ENCODE measurements around the gene GRIK4. TPM values are rescaled to one million over a fixed set of nuclear protein-coding genes. Genes with fewer than 3 reads are reported as not detected.

The GRIK4 gene
- total and polyA plus RNA-seq, 4 donors: 0.05 to 0.25 (median 0.06) TPM; not detected in 1

DNA sequence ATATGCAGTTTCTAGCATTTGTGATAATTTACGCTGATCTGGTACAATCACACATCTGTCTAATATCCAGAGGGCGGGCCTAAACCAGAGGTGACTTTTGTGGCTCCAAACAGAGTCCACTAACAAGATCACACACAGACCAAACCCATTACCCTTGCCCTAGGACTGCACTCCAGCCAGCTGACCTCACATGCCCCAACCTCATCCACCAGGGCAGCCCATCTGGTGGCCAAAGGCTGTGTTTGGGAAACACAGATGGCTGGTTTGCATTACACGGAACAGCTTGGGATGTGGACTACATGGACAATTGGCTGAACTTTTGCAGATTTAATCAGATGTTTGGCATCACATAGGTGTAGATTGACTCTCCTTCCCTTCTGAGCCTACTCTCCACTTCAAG, 228.2 kb downstream of the GRIK4 start:
- H3K27me3 ChIP-seq (ENCODE audit: control insufficient read depth in 4 of 4, insufficient read depth in 4 of 4, low read length in 3 of 4): no peaks in the 10 kb centered on the region
- no peaks in the 10 kb centered on the region for H3K36me3 ChIP-seq (ENCODE audit: control insufficient read depth in 4 of 4, insufficient read depth in 3 of 4, low read depth in 1 of 4, low read length in 3 of 4)
- H3K4me1 ChIP-seq (ENCODE audit: control insufficient read depth in 4 of 4, insufficient read depth in 4 of 4, low read length in 3 of 4): peaks cover 3 to 12% (median 7%) of the 10 kb centered on the region in 4 donors
- 34% methylated on average over 3 of the region's 3 CpGs for WGBS
- H3K9ac ChIP-seq (ENCODE audit: low read depth in 1 of 2, low read length in 2 of 2): no peak overlapping the region
- no peak overlapping the region for H3K27ac ChIP-seq (ENCODE audit: low read depth in 1 of 2, low read length in 2 of 2)
- DNase-seq (ENCODE audit: low spot score): no peak
- no peak overlapping the region for H3K4me3 ChIP-seq (ENCODE audit: low read depth in 1 of 3, low read length in 3 of 3)
- peak; percentile 39 to 77 for TF ChIP-seq HNF4A (conservative IDR thresholded peaks at IDR 0.05)
- no peak for TF ChIP-seq RAD21 (IDR thresholded peaks at IDR 0.05)
- peak; percentile 50 to 91 for TF ChIP-seq RXRA (IDR thresholded peaks at IDR 0.05)
- no peaks in the 10 kb centered on the region for H3K9me3 ChIP-seq (ENCODE audit: control insufficient read depth in 4 of 4, low read length in 3 of 4)

GRCh38 chr11:120740380-120740779, 228.8 kb downstream of the GRIK4 start:
- WGBS: 90% methylated on average over 3 of the region's 3 CpGs
- H3K4me3 ChIP-seq (ENCODE audit: low read depth in 1 of 3, low read length in 3 of 3): no peak overlapping the region
- H3K4me1 ChIP-seq (ENCODE audit: control insufficient read depth in 4 of 4, insufficient read depth in 4 of 4, low read length in 3 of 4): peaks cover 3 to 12% (median 7%) of the 10 kb centered on the region in 4 donors
- DNase-seq (ENCODE audit: low spot score): no peak
- no peaks in the 10 kb centered on the region for H3K27me3 ChIP-seq (ENCODE audit: control insufficient read depth in 4 of 4, insufficient read depth in 4 of 4, low read length in 3 of 4)
- H3K27ac ChIP-seq (ENCODE audit: low read depth in 1 of 2, low read length in 2 of 2): no peak overlapping the region
- TF ChIP-seq RAD21 (IDR thresholded peaks at IDR 0.05) (no peak), ATF3 (IDR thresholded peaks at IDR 0.05) (no peak), HNF4A (conservative IDR thresholded peaks at IDR 0.05) (no peak), GABPA (IDR thresholded peaks at IDR 0.05 in 1 of 2, conservative IDR thresholded peaks at IDR 0.05 in 1 of 2) (no peak), RXRA (IDR thresholded peaks at IDR 0.05) (no peak)
- H3K9me3 ChIP-seq (ENCODE audit: control insufficient read depth in 4 of 4, low read length in 3 of 4): no peaks in the 10 kb centered on the region
- H3K36me3 ChIP-seq (ENCODE audit: control insufficient read depth in 4 of 4, insufficient read depth in 3 of 4, low read depth in 1 of 4, low read length in 3 of 4): no peaks in the 10 kb centered on the region
- H3K9ac ChIP-seq (ENCODE audit: low read depth in 1 of 2, low read length in 2 of 2): no peak overlapping the region

DNA sequence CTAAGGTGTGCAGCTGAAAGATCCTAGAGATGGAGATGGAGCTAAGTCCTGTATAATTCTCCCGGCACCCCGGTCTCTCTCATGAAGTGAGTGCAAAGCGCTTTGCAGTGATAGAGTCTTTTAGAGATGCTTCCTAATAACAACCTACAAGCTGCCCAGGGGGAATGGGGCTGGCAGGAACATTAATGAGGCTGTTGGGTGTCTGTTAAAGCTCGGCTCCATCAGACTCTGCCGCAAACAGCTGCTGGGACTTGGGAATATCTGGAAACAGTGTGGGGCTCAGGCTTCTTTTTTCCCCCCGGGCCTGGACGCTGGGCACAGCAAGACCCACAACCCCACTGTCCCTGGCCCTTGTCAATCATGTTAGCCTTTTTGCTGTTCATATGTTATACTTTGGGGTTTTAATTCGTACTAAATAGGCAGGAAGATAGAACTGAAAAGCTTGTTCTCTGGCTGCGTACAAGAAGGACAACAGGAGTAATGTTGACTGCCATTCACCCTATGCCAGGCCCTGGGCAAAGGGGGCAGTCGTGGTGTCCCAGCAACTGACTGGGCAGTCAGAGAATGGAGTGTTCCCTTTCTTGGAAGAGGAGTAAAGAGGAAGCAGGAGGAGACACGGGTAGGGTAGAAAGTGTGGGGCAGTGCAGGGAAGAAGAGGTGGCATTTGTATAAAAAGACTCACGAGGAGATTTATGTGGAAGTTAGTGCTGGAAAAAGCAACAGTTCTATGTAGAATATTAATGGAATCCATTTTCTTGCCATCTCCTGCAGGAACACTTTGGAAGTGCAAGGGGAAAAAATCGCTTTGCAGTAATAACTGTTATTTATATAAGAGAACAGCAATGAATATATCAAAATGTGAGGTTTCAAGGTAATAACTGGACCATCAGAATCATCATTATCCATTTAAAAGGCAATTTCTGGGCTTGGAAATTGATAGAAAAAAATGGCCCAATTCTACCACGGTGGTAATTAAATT, 232.8 kb downstream of the GRIK4 start:
- Histone ChIP-seq H3K27ac (ENCODE audit: low read depth in 1 of 2, low read length in 2 of 2) (no peak overlapping the region), H3K4me1 (ENCODE audit: control insufficient read depth in 4 of 4, insufficient read depth in 4 of 4, low read length in 3 of 4) (peaks cover 3 to 12% (median 7%) of the 10 kb centered on the region in 4 donors), H3K36me3 (ENCODE audit: control insufficient read depth in 4 of 4, insufficient read depth in 3 of 4, low read depth in 1 of 4, low read length in 3 of 4) (no peaks in the 10 kb centered on the region), H3K27me3 (ENCODE audit: control insufficient read depth in 4 of 4, insufficient read depth in 4 of 4, low read length in 3 of 4) (peaks cover 0 to 4% (median 0%) of the 10 kb centered on the region in 4 donors), H3K9me3 (ENCODE audit: control insufficient read depth in 4 of 4, low read length in 3 of 4) (no peaks in the 10 kb centered on the region), H3K4me3 (ENCODE audit: low read depth in 1 of 3, low read length in 3 of 3) (no peak overlapping the region), H3K9ac (ENCODE audit: low read depth in 1 of 2, low read length in 2 of 2) (no peak overlapping the region)
- no peak for DNase-seq (ENCODE audit: low spot score)
- TF ChIP-seq, protein P1, sequence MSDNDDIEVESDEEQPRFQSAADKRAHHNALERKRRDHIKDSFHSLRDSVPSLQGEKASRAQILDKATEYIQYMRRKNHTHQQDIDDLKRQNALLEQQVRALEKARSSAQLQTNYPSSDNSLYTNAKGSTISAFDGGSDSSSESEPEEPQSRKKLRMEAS (IDR thresholded peaks at IDR 0.05): no peak
- 85% methylated on average over 14 of the region's 14 CpGs for WGBS

DNA sequence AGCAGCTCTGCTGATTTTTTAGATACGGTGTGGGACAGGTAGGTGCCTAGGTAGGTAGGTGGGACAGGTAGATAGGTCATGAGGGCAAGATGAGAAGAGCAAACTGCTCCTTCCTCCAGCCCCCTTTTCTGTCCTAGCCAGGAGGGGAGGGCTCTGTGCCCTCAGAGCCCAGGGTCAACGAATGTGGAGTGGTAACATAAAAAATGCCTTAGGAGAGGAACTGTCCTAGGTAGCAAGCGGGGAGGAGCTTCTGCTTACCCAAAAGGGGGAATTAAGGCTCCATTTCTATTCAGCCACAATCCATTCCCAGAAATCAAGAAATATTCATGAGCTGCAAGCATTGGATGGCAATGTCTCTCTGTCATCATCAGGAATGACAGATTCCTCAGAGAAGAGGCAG, 234.8 kb downstream of the GRIK4 start:
- Histone ChIP-seq H3K9ac (ENCODE audit: low read depth in 1 of 2, low read length in 2 of 2) (no peak overlapping the region), H3K9me3 (ENCODE audit: control insufficient read depth in 4 of 4, low read length in 3 of 4) (no peaks in the 10 kb centered on the region), H3K4me3 (ENCODE audit: low read depth in 1 of 3, low read length in 3 of 3) (no peak overlapping the region), H3K27ac (ENCODE audit: low read depth in 1 of 2, low read length in 2 of 2) (no peak overlapping the region), H3K27me3 (ENCODE audit: control insufficient read depth in 4 of 4, insufficient read depth in 4 of 4, low read length in 3 of 4) (peaks cover 0 to 4% (median 0%) of the 10 kb centered on the region in 4 donors), H3K4me1 (ENCODE audit: control insufficient read depth in 4 of 4, insufficient read depth in 4 of 4, low read length in 3 of 4) (no peaks in the 10 kb centered on the region), H3K36me3 (ENCODE audit: control insufficient read depth in 4 of 4, insufficient read depth in 3 of 4, low read depth in 1 of 4, low read length in 3 of 4) (no peaks in the 10 kb centered on the region)
- no peak for DNase-seq (ENCODE audit: low spot score)
- no peak for TF ChIP-seq ZBTB33 (IDR thresholded peaks at IDR 0.05)
- no peak for TF ChIP-seq FOXA1 (IDR thresholded peaks at IDR 0.05)
- WGBS: 71% methylated on average over 3 of the region's 3 CpGs

All from liver (tissue), 9 donors.